Measurements from ENCODE around the gene FBRSL1. TPM values are rescaled to one million over a fixed set of nuclear protein-coding genes. Genes with fewer than 3 reads are reported as not detected.

Gene FBRSL1
- total and polyA plus RNA-seq, 2 of the 8 experiments (the other 6 are each of a cell fraction or from before 2014, with no cell fraction given), result 18.4 to 109 TPM

GRCh38 chr12:132493482-132494178 lies 3.7 kb downstream of the FBRSL1 start (continued):
- TF ChIP-seq RAD21 (IDR thresholded peaks at IDR 0.05 in 1 of 2, conservative IDR thresholded peaks at IDR 0.05 in 1 of 2; ENCODE audit: low read depth in 2 of 2, low read length in 2 of 2), result no peak
